ENCODE results near the gene GPR146. TPM values are rescaled to one million over a fixed set of nuclear protein-coding genes. Genes with fewer than 3 reads are reported as not detected.

GPR146 gene
- polyA plus RNA-seq, 6 donors from 2014 or later: 2.0 to 9.7 (median 3.9) TPM

DNA sequence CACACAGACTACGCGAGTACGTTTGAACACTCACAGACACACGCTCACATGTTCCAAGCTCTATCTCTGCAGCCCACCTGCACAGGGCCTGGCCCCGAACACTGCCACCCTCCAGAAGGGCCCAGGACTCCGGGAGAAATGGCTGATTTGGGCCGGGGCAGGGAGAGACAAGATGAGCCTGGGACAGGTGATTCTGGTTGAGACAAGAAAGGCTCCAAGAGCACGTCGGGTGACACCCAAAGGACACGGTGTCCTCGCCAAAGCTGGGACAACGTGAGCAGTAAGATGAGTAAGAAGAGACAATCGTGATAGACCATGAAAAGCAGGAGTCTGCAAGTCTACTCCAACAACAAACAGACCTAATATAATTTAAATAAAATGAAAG, 52.8 kb downstream of the GPR146 start:
- Mint-ChIP-seq H3K27me3 (no peaks in the 10 kb centered on the region), H3K36me3 (peaks cover 13 to 23% of the 10 kb centered on the region in 2 donors), H3K4me1 (peaks cover 2 to 7% (median 5%) of the 10 kb centered on the region in 3 donors), H3K4me3 (no peak overlapping the region), H3K9me3 (peaks cover 0 to 6% (median 3%) of the 10 kb centered on the region in 7 donors), H3K27ac (no peak overlapping the region)
- ATAC-seq (ENCODE audit: low read depth in 2 of 2): no peak
- no peak for DNase-seq

DNA sequence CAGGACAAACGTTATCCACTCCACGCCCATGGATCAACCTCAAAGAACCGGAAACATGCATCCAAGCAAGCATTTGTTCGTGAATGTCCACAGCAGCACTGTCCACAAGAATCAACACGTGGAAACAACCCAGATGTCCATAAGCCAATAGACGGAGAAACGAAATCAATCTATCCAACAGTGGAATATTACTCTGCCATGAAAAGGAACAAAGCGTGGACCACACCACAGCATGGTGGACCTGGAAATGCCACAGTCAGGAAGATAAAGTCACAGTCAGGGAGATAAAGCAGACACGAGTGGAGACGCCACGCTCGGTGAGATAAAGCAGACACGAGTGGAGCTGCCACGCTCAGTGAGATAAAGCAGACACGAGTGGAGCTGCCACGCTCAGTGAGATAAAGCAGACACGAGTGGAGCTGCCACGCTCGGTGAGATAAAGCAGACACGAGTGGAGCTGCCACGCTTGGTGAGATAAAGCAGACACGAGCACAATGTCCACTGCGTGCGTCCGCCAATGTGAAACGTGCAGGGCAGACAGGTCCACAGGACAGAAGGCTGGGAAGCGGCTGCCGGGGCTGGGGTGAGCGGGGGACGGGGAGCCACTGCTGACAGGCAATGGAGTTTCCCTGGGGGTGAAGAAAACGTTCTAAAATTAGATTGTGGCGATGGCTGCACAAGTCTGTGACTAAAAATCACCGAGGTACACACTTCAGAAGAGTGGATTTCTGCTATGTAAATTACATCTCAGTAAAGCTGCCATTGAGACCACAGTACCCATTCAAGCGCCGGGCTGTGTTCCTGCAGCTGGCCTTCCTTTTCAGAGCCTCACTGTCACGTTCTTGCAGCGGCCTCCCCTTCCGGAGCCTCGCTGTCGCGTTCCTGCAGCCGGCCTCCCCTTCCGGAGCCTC, 54.2 kb downstream of the GPR146 start:
- Mint-ChIP-seq H3K9me3 (peaks cover 0 to 6% (median 3%) of the 10 kb centered on the region in 7 donors), H3K27me3 (no peaks in the 10 kb centered on the region), H3K4me1 (peaks cover 2 to 5% (median 4%) of the 10 kb centered on the region in 3 donors), H3K27ac (peak overlapping the region in 1 of 6 donors; percentile 76), H3K36me3 (peaks cover 13 to 16% of the 10 kb centered on the region in 2 donors), H3K4me3 (no peak overlapping the region)
- no peak for ATAC-seq (ENCODE audit: low read depth in 2 of 2)
- no peak for DNase-seq

DNA sequence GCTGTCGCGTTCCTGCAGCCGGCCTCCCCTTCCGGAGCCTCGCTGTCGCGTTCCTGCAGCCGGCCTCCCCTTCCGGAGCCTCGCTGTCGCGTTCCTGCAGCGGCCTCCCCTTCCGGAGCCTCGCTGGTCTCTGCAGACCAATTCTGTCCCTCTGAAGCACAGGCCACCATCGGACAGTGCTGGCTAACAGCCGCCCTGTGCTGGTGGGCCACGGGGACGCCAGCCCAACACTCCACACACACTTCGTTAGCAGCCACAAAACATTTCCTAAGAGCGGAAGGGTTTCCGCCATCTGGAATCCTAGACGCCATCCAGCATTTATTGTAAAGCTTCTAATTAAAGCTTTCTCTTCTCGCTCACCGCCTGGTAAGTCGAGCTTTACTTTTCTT, 54.8 kb downstream of the GPR146 start:
- Mint-ChIP-seq H3K27ac (no peak overlapping the region), H3K9me3 (peaks cover 0 to 6% (median 3%) of the 10 kb centered on the region in 7 donors), H3K27me3 (no peaks in the 10 kb centered on the region), H3K4me3 (peak overlapping the region in 1 of 8 donors; percentile 42), H3K36me3 (peaks cover 13 to 16% of the 10 kb centered on the region in 2 donors), H3K4me1 (peaks cover 2 to 5% (median 4%) of the 10 kb centered on the region in 3 donors)
- DNase-seq (no peak), ATAC-seq (ENCODE audit: low read depth in 2 of 2) (no peak)

DNA sequence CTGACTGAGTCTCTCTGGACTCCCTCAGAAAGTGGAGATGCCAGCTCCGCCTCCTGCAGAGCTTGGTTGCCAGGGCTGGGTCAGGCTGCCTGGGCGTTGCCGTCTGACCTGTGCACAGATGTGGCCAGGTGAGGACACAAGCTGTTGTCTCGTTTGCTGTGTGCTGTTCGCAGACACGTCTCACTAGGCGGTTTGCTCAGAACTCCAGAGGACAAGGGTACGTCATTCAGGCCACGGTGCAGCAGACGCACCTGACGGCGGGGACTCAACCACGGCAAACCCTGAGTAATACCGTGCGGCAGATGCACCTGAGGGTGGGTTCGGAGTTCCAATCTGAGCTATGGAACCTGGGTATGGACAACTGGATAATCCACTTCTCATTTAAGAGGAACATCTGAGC, 55.3 kb downstream of the GPR146 start:
- Mint-ChIP-seq H3K36me3 (peaks cover 13 to 16% of the 10 kb centered on the region in 2 donors), H3K9me3 (peaks cover 0 to 6% (median 3%) of the 10 kb centered on the region in 7 donors), H3K4me3 (no peak overlapping the region), H3K4me1 (peaks cover 2 to 5% (median 4%) of the 10 kb centered on the region in 3 donors), H3K27ac (no peak overlapping the region), H3K27me3 (no peaks in the 10 kb centered on the region)
- no peak for DNase-seq
- ATAC-seq (ENCODE audit: low read depth in 2 of 2): no peak

DNA sequence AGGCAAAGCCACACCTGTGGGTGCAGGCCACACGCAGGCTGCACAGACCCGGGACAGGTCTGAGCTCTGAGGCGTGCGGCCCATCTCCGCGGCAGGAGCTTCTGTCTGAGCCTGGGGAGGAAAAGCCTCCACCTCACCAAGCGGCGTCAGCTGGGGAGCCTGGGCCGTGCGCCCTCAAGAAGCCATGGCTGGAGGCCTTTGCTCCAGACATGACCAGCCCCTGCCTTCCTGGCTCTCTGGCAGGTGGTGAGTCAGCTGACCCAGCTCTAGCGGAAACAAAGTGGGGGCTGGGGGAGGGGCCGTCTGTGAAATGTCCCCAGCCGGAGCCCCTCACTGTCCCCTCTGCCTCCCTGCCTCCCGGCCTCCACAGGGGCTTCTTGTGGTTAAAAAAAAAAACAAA, 56.0 kb downstream of the GPR146 start:
- no peak for DNase-seq
- H3K4me3 Mint-ChIP-seq: no peak overlapping the region
- ATAC-seq (ENCODE audit: low read depth in 2 of 2): no peak
- no peak overlapping the region for H3K27ac Mint-ChIP-seq
- H3K36me3 Mint-ChIP-seq: peaks cover 13 to 16% of the 10 kb centered on the region in 2 donors
- H3K4me1 Mint-ChIP-seq: peaks cover 9 to 12% (median 12%) of the 10 kb centered on the region in 3 donors
- no peaks in the 10 kb centered on the region for H3K27me3 Mint-ChIP-seq
- H3K9me3 Mint-ChIP-seq: peaks cover 0 to 6% (median 3%) of the 10 kb centered on the region in 7 donors

DNA sequence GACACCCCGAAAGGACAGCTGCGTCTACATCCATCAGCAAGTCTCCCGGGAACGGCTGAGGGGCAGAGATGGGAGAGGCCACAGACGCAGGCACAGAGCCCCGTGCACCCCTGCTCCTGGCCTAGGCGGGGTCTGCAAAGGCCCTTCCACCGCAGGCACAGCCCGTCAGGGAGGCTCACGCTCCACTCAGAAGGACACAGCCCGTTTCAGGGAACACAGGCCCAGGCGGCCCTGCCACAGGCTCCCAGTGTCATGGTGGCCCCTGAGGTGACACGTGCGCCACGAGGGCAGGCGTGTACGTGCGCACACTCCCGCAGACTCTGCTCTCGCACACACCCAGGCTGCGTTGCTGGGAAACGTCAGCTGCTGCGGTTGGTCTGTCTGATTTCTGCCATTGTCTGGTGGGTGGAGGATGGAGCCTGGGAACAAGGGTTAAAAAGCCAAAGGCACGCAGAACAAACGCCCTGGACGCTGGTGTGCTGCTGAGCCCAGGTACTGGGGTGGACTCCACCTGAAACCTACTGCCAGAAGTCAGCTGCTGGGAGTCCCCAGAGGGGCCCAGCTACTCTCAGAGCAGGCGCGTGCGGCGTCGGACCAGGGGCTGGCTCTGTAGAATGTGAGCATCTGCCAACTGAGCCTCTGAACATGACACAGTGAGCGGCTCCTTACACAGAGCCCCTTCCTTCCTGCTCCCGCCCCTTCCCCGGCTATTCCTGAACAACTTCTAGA, 56.7 kb downstream of the GPR146 start:
- Mint-ChIP-seq H3K27ac (no peak overlapping the region), H3K9me3 (peaks cover 0 to 6% (median 3%) of the 10 kb centered on the region in 7 donors), H3K36me3 (peaks cover 14 to 16% of the 10 kb centered on the region in 2 donors), H3K4me1 (peaks cover 13 to 18% (median 15%) of the 10 kb centered on the region in 3 donors), H3K4me3 (no peak overlapping the region), H3K27me3 (peaks cover 0 to 3% (median 2%) of the 10 kb centered on the region in 3 donors)
- ATAC-seq (ENCODE audit: low read depth in 2 of 2) (no peak), DNase-seq (no peak)

DNA sequence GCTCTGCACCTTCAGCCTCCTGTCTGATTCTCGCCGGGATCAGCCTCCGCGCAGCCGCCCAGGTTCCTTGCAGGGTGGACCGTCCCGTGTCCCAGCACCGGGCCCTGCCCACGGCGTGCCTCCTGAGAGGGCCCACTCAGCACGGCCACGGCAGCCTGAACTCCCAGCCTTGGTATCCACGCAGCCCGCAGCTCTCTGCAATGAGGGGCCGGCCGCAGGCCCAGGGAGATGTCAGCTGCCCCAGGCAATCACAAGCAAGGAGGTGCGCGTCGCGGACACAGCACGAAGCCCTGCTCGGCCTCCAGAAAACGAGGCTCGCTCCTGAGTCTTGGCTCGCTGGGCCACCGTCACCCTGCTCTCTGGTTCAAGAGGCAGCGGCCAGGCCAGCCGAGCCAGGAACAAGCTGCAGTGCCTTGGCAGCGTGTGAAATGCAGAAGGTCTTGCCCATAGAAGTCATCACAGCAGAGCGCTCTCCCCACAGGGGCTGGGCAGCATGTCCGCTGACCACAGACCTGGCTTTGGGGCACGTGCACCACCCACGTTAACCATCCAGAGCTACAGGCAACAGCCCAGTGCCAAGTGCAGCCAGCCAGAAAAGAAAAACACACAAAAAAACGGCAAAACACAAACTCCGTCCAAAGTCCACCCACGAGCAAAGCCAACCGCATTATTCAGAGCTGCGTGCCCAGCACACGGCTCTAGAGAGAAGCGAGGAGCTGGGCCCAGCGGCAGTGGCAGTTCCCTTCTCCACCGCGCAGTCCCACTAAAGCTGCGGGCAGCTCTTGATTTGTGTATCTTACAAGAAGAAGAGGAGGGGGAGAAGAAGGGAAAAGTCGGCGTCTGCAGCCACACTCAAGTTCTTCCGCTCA, 57.5 kb downstream of the GPR146 start:
- Mint-ChIP-seq H3K9me3 (peaks cover 0 to 6% (median 3%) of the 10 kb centered on the region in 7 donors), H3K36me3 (peaks cover 16 to 19% of the 10 kb centered on the region in 2 donors), H3K27ac (peak overlapping the region in 1 of 6 donors; percentile 80), H3K4me3 (no peak overlapping the region), H3K27me3 (peaks cover 0 to 10% (median 10%) of the 10 kb centered on the region in 3 donors), H3K4me1 (peaks cover 18 to 23% (median 20%) of the 10 kb centered on the region in 3 donors)
- ATAC-seq (ENCODE audit: low read depth in 2 of 2) (no peak), DNase-seq (no peak)

DNA sequence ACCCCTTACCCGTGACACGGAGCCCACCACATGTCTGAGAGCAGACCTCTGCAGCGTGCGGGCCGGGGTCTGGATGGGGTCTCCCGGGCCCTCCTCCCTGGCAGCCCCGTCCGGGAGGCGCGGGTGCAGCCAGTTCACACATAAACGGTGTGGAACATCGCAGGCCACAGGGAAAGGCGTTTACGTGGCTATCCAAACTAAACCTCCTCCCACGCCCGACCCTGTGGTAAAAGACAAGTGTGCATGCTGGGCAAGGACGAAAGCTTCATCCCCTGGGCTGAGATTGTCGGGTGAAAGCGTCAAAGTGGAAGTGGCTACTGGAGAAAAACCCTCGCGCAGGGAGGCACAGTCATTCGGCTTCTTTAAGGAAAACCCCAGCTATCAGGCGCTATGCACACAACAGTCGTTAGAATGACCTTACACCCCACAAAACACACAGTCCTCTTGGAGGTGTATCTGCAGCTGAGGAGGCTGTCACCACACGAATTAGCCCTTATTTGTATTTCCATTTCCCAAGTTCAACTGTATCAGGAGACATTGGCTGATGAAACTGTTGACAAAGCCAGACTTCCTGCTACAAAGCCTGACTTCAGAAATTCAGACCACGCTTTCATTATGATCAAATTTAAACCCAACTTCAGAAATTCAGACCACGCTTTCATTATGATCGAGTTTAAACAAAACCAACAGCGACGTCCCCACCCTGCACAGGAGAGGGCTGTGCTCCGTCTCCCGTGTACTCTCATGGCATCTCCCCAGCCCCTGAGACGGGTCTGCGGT, 58.9 kb downstream of the GPR146 start:
- Mint-ChIP-seq H3K9me3 (peaks cover 0 to 2% (median 0%) of the 10 kb centered on the region in 7 donors), H3K27ac (peak overlapping the region in 1 of 6 donors; percentile 54), H3K4me3 (peak overlapping the region in 3 of 8 donors; percentile 43 to 70 (median 49)), H3K27me3 (peaks cover 6 to 14% (median 10%) of the 10 kb centered on the region in 3 donors), H3K4me1 (peaks cover 17 to 18% (median 17%) of the 10 kb centered on the region in 3 donors), H3K36me3 (peaks cover 2 to 7% of the 10 kb centered on the region in 2 donors)
- DNase-seq (no peak), ATAC-seq (ENCODE audit: low read depth in 2 of 2) (peak; percentile 28 to 41)

DNA sequence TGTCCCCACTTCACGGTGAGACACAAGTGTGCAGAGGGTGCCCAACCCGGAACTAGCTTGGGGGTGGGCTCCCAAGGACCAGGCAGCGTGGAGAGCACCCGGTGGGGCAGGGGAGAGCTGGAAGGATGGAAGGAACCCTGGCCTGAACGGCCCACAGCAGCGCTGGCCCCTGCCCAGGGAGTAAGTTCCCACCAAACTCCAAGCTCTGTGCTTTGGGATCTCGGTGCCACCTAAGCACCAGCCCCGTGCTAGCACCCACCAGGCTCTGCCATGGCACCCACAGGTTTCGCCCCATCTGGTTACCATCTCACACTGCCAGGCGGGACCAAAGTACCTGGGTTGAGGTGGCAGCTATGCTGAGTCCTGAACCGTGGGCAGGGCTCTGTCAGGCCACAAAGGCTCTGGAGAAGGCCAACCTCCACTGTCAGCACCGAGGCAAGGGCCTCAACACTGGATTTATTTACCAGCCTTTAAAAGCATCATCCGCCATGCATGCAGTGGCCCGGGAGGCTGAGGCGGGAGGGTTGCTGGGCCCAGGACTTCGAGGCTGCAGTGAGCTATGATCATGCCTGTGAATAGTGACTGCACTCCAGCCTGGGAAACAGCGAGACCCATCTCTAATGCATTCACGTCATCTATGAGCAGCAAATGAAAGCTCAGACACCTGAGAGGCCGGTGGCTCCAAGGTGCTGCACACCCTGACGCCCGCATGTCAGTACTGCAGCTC, 59.6 kb downstream of the GPR146 start:
- H3K27ac Mint-ChIP-seq: peak overlapping the region in 1 of 6 donors; percentile 54
- peaks cover 0 to 6% of the 10 kb centered on the region in 2 donors for H3K36me3 Mint-ChIP-seq
- H3K4me3 Mint-ChIP-seq: peak overlapping the region in 2 of 8 donors; percentile 43 to 49
- H3K4me1 Mint-ChIP-seq: peaks cover 17 to 18% (median 17%) of the 10 kb centered on the region in 3 donors
- H3K27me3 Mint-ChIP-seq: peaks cover 6 to 16% (median 10%) of the 10 kb centered on the region in 3 donors
- H3K9me3 Mint-ChIP-seq: no peaks in the 10 kb centered on the region
- ATAC-seq (ENCODE audit: low read depth in 2 of 2): no peak
- no peak for DNase-seq

DNA sequence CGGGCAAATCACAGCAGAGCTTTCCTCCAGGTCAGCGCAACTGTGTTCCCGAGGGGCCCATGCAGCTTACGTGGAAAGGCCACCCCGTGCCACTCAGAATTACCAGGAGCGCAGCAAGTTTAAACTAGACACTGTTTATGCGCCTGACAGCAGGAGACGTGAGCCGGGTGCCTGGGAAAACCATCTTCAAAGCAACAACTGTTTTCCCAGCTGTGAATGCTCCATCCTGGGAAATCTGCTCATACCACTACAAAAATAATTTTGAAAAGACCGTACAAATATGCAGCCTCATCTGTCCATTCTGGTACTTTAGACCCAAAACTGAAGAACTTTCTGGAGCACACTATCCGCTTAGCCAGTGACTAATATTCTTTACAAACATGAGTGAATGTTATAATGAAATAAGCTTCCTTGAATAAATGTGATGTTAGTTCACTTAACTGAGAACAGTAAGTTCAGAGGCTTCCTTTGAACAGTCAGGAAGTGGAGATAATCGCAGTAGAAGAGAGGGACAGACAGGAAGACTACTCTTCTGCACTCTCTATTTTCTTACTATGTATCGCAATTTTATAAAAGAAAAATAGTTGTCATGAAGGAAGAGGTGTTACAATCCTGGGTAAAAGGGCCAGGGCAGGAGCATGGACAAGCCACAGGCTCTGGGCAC, 60.3 kb downstream of the GPR146 start:
- H3K9me3 Mint-ChIP-seq: no peaks in the 10 kb centered on the region
- peak overlapping the region in 2 of 6 donors; percentile 26 to 60 for H3K27ac Mint-ChIP-seq
- H3K4me3 Mint-ChIP-seq: peak overlapping the region in 4 of 8 donors; percentile 26 to 74 (median 35)
- no peak for ATAC-seq (ENCODE audit: low read depth in 2 of 2)
- H3K27me3 Mint-ChIP-seq: peaks cover 6 to 20% (median 10%) of the 10 kb centered on the region in 3 donors
- H3K36me3 Mint-ChIP-seq: peaks cover 0 to 6% of the 10 kb centered on the region in 2 donors
- DNase-seq: no peak
- H3K4me1 Mint-ChIP-seq: peaks cover 14 to 17% (median 17%) of the 10 kb centered on the region in 3 donors

DNA sequence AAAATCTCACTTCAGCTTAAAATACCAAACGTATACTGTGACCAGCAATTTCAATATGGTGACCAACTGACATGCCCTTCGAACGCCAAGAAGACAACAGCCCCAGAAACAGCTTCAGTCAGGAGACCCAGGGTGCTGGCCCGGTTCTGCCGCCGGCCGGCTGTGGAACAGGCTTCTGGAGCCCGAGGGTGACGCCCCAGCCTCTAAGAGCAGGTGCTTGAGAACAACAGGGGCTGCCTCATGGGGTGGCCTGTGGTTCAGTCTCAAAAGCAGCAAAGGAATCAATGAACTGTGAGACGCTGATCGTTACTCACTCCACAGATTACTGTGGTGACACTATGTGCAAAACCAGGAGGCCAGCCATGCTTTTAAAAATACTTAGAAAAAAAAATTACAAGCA, 60.8 kb downstream of the GPR146 start:
- DNase-seq: peak; percentile 11
- peak overlapping the region in 5 of 8 donors; percentile 26 to 74 (median 36) for H3K4me3 Mint-ChIP-seq
- peaks cover 0 to 6% of the 10 kb centered on the region in 2 donors for H3K36me3 Mint-ChIP-seq
- H3K4me1 Mint-ChIP-seq: peaks cover 14 to 17% (median 17%) of the 10 kb centered on the region in 3 donors
- ATAC-seq (ENCODE audit: low read depth in 2 of 2): peak; percentile 68 to 86
- H3K27me3 Mint-ChIP-seq: peaks cover 6 to 20% (median 10%) of the 10 kb centered on the region in 3 donors
- H3K9me3 Mint-ChIP-seq: no peaks in the 10 kb centered on the region
- H3K27ac Mint-ChIP-seq: peak overlapping the region in 3 of 6 donors; percentile 26 to 60 (median 56)
